GM12878 (cell line): Measurements from ENCODE around the gene SMARCD1.

Experiments
- CBX5 ChIP-seq: sonication (generic); IDR thresholded peaks from 2 replicates; pipeline ENCODE4 v1.6.1; 2016; ENCODE audit warnings: low read depth, moderate library complexity, mild to moderate bottlenecking, inconsistent platforms
- CTCF ChIP-seq, 3 experiments: IDR thresholded peaks in 2 of 3; conservative IDR thresholded peaks in 1 of 3; 2 replicates each; pipeline ENCODE4 v1.5.1; 2011; ENCODE audit warnings: low read depth in 3 of 3, low read length in 3 of 3, mild to moderate bottlenecking in 3 of 3, control low read depth in 2 of 3, moderate library complexity in 2 of 3, inconsistent platforms in 1 of 3, mixed read lengths in 1 of 3; ENCODE audit not compliant: control insufficient read depth in 2 of 3, insufficient read depth in 1 of 3; ENCODE audit errors: extremely low read depth in 1 of 3
- EZH2 ChIP-seq: IDR thresholded peaks from 2 replicates; pipeline ENCODE4 v1.6.1; 2012; ENCODE audit warnings: low read depth, mild to moderate bottlenecking, control low read depth, inconsistent platforms, low read length, borderline replicate concordance; ENCODE audit not compliant: control insufficient read depth
- GABPA ChIP-seq: IDR thresholded peaks from 2 replicates; pipeline ENCODE4 v1.6.1; 2014; ENCODE audit warnings: antibody characterized with exemption, low read depth, mild to moderate bottlenecking, inconsistent platforms
- IKZF1 ChIP-seq: fragments of 450-650 bp; conservative IDR thresholded peaks from 2 replicates; pipeline ENCODE4 v1.6.1; 2017; ENCODE audit warnings: antibody characterized with exemption, mild to moderate bottlenecking
- RAD51 ChIP-seq: fragments of 450-650 bp; IDR thresholded peaks from 2 replicates; pipeline ENCODE4 v1.6.1; 2016; ENCODE audit warnings: moderate library complexity, mild to moderate bottlenecking, inconsistent platforms
- TF ChIP-seq, protein P1 (sequence below): IDR thresholded peaks from 2 replicates; pipeline ENCODE4 v1.6.1; 2012; ENCODE audit warnings: low read depth, low read length, improper control_type of control experiment

DNA sequence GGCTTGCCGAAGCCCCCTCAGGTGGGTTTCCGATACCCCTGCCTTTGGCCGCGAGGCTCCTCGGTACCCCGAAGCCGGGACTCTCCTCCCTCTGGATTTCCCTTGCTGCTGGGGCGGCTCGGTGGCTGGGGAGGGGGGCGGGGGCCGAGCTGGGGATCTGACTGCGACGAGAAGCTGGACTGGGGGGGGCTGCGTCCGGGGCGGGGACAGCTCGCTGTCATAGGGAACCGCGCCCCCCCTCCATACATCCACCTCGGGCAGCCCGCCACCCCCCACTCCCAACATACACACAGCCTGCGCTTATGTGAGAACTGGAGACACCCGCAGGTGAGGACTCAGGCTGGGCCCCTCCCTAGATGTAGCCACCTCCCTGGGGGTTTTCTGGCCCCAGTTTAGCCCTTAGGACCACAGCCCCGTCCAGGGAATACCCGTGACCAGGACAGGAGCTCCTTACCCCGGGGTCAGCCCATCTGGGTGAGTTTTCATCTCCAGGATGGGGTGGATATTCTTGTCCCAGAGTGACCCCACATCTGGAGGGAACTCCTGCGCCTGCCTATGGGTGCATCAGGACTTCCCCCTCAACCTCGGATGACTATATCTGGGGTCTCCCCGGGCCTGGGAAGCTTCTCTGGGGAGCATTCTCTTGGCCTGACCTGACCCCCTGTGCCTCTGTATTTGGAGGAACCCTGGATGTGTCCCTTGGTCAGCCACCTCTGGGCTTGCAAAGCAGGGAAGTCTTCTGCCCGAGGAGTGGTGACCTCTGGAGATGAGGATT is 27.1 kb upstream of the SMARCD1 start:
- no peak for TF ChIP-seq GABPA
- no peak for TF ChIP-seq CTCF (IDR thresholded peaks at IDR 0.05 in 2 of 3, conservative IDR thresholded peaks at IDR 0.05 in 1 of 3; ENCODE audit: control insufficient read depth in 2 of 3, extremely low read depth in 1 of 3, insufficient read depth in 1 of 3, low read depth in 3 of 3, low read length in 3 of 3)
- TF ChIP-seq CBX5: no peak
- TF ChIP-seq EZH2: no peak
- TF ChIP-seq, protein P1, sequence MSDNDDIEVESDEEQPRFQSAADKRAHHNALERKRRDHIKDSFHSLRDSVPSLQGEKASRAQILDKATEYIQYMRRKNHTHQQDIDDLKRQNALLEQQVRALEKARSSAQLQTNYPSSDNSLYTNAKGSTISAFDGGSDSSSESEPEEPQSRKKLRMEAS: no peak
- TF ChIP-seq IKZF1: no peak
- TF ChIP-seq RAD51: no peak
